ENCODE measurements around the gene KCNQ1OT1. TPM values are rescaled to one million over a fixed set of nuclear protein-coding genes. Genes with fewer than 3 reads are reported as not detected.
A peak's percentile ranks its signal among the peaks of the same experiment; 100 is the strongest.

KCNQ1OT1 gene
- polyA plus RNA-seq, 1 of the 3 experiments (the other 2 are of a cell fraction): 0.03 TPM

DNA sequence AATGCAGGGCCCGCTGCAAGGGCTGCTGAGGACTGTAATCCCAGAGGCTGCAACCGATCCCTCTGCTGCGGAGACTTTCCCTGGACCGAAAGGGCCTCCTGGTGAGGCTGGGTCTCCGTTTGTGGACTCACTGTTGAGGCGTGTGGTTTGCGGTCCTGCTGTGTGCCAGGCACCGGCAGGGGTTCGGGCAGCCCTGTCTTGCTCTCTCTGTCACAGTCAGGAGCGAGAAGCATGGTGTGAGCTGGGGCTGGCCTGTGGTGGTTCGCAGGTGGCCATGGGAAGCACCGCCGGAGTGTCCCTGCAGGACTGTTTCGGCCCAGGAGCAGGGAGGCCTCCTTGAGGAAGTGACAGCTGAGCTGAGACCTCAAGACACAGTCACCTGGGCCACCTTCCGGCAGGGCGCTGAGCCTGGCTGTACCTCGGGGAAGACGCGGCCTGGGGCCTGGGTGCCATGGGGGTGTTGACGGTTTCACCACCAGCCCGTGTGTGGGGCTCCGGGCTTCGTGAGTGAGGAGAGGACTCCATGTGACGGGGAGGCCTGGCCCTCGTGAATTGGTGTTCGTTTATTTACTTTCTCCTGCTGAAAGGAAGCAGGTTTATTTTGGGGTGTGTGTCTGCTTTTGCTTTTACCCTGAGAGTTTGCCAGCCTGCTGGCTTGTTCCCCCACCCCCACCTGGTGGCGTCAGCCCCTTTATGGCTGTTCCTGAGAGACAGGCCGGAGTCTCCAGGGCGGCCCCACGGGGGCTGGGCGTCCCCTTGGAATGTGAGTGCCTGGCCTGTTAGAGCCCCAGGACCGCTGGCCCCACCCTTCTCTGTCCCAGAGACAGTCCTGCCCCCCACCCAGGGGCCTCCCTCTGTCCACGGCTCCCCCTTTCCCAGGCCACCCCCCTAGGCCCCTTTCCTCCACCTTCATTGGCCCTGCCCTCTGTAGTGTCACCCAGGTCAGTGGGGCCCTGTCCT is 122.5 kb downstream of the KCNQ1OT1 start:
- no peaks in the 10 kb centered on the region for H3K79me2 ChIP-seq (ENCODE audit: insufficient read depth)
- H4K20me1 ChIP-seq (ENCODE audit: insufficient read depth): no peaks in the 10 kb centered on the region
- no peak overlapping the region for H3K4me2 ChIP-seq
- no peaks in the 10 kb centered on the region for H3F3A ChIP-seq (replicated peaks; ENCODE audit: insufficient read depth)
- DNase-seq: peak; percentile 25
- H3K4me1 ChIP-seq (ENCODE audit: control insufficient read depth in 1 of 2, insufficient read depth in 2 of 2, low read depth in 1 of 2, low read length in 1 of 2): peaks cover 0 to 37% of the 10 kb centered on the region in 2 experiments; a peak in 1 of 4 replicates
- no peaks in the 10 kb centered on the region for H3K27me3 ChIP-seq (ENCODE audit: insufficient read depth)
- WGBS (ENCODE audit: low lambda C conversion rate): 63% methylated on average over 15 of the region's 33 CpGs
- no peak overlapping the region for H3K9ac ChIP-seq
- H2AFZ ChIP-seq (ENCODE audit: low read depth): no peak overlapping the region
- ChIA-PET CTCF (interaction anchor here (1.1 kb wide), 1 partner anchor 314 kb away, joined by 3 read pairs; no protein-coding TSS in a partner anchor), POLR2A (no interaction called here)
- H3K36me3 ChIP-seq (replicated peaks in 1 of 2; ENCODE audit: control insufficient read depth in 1 of 2, insufficient read depth in 2 of 2, low read length in 1 of 2): no peaks in the 10 kb centered on the region
- no peak overlapping the region for H3K4me3 ChIP-seq (ENCODE audit: low read depth in 2 of 2, low read length in 1 of 2)
- H3K9me3 ChIP-seq: no peaks in the 10 kb centered on the region
- no peak overlapping the region for H3K27ac ChIP-seq (ENCODE audit: low read depth in 2 of 2, low read length in 1 of 2)
- H3K9me2 ChIP-seq: no peaks in the 10 kb centered on the region
- TF ChIP-seq FOSL2 (IDR thresholded peaks at IDR 0.05; ENCODE audit: borderline replicate concordance, low read depth) (no peak), NRF1 (IDR thresholded peaks at IDR 0.05; ENCODE audit: low read depth, low read length) (no peak), RXRA (IDR thresholded peaks at IDR 0.05; ENCODE audit: borderline replicate concordance, low read depth) (no peak), GATA2 (CRISPR knock-in tag; IDR thresholded peaks at IDR 0.05) (no peak), JUND (IDR thresholded peaks at IDR 0.05) (no peak), NFIC (IDR thresholded peaks at IDR 0.05; ENCODE audit: borderline replicate concordance) (no peak), TCF12 (IDR thresholded peaks at IDR 0.05) (no peak), SIN3A (IDR thresholded peaks at IDR 0.05; ENCODE audit: borderline replicate concordance, low read depth, low read length) (no peak), TEAD4 (IDR thresholded peaks at IDR 0.05; ENCODE audit: borderline replicate concordance, insufficient read depth) (no peak), RAD21 (IDR thresholded peaks at IDR 0.05; ENCODE audit: low read length) (no peak), GABPA (IDR thresholded peaks at IDR 0.05; ENCODE audit: low read depth) (no peak), MEF2A (IDR thresholded peaks at IDR 0.05; ENCODE audit: borderline replicate concordance, low read depth) (no peak), POLR2AphosphoS5 (IDR thresholded peaks at IDR 0.05; ENCODE audit: low read depth, low read length) (no peak), FOXM1 (IDR thresholded peaks at IDR 0.05; ENCODE audit: low read depth) (no peak)
- TF ChIP-seq, protein P1, sequence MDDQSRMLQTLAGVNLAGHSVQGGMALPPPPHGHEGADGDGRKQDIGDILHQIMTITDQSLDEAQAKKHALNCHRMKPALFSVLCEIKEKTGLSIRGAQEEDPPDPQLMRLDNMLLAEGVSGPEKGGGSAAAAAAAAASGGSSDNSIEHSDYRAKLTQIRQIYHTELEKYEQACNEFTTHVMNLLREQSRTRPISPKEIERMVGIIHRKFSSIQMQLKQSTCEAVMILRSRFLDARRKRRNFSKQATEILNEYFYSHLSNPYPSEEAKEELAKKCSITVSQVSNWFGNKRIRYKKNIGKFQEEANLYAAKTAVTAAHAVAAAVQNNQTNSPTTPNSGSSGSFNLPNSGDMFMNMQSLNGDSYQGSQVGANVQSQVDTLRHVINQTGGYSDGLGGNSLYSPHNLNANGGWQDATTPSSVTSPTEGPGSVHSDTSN (IDR thresholded peaks at IDR 0.05): no peak
- TF ChIP-seq, protein P2, sequence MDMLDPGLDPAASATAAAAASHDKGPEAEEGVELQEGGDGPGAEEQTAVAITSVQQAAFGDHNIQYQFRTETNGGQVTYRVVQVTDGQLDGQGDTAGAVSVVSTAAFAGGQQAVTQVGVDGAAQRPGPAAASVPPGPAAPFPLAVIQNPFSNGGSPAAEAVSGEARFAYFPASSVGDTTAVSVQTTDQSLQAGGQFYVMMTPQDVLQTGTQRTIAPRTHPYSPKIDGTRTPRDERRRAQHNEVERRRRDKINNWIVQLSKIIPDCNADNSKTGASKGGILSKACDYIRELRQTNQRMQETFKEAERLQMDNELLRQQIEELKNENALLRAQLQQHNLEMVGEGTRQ (IDR thresholded peaks at IDR 0.05; ENCODE audit: borderline replicate concordance, low read depth, low read length): no peak

DNA sequence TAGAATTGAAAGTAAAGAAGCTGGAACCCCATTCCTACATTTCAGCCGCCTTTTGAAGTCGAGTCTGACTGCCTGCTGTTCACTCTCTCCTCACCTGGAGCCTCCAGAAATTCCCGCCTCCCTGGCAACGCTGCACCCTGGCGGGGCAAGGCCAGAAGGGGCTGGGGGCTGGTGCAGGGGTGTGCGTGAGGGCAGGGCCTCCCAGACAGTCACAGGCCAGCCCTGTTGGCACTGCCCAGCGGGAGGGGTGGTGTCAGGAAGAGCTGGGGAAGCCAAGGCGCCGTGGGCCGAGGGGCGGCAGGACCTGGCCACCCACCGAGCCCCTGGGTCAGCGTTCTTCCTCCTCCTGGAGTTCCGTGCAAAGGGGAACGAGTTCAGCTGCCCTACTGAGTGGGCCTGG is 123.2 kb downstream of the KCNQ1OT1 start:
- no peak for DNase-seq

More for the DNA sequence above, 123.2 kb downstream of the KCNQ1OT1 start:
- Histone ChIP-seq H3K9me2 (no peaks in the 10 kb centered on the region), H4K20me1 (ENCODE audit: insufficient read depth) (no peaks in the 10 kb centered on the region), H3K27ac (ENCODE audit: low read depth in 2 of 2, low read length in 1 of 2) (no peak overlapping the region), H3K4me3 (ENCODE audit: low read depth in 2 of 2, low read length in 1 of 2) (no peak overlapping the region), H3K79me2 (ENCODE audit: insufficient read depth) (no peaks in the 10 kb centered on the region), H3K9ac (no peak overlapping the region), H2AFZ (ENCODE audit: low read depth) (no peak overlapping the region), H3F3A (replicated peaks; ENCODE audit: insufficient read depth) (no peaks in the 10 kb centered on the region), H3K4me1 (ENCODE audit: control insufficient read depth in 1 of 2, insufficient read depth in 2 of 2, low read depth in 1 of 2, low read length in 1 of 2) (peaks cover 0 to 29% of the 10 kb centered on the region in 2 experiments; a peak in 1 of 4 replicates), H3K9me3 (no peaks in the 10 kb centered on the region), H3K36me3 (replicated peaks in 1 of 2; ENCODE audit: control insufficient read depth in 1 of 2, insufficient read depth in 2 of 2, low read length in 1 of 2) (no peaks in the 10 kb centered on the region), H3K27me3 (ENCODE audit: insufficient read depth) (no peaks in the 10 kb centered on the region), H3K4me2 (no peak overlapping the region)
- TF ChIP-seq POLR2AphosphoS5 (IDR thresholded peaks at IDR 0.05; ENCODE audit: low read depth, low read length) (no peak), SIN3A (IDR thresholded peaks at IDR 0.05; ENCODE audit: borderline replicate concordance, low read depth, low read length) (no peak), GATA2 (CRISPR knock-in tag; IDR thresholded peaks at IDR 0.05) (no peak), USF1 (IDR thresholded peaks at IDR 0.05; ENCODE audit: borderline replicate concordance, low read depth) (no peak), SMC3 (IDR thresholded peaks at IDR 0.05; ENCODE audit: low read depth, low read length) (no peak), GABPA (IDR thresholded peaks at IDR 0.05; ENCODE audit: low read depth) (no peak), TCF12 (IDR thresholded peaks at IDR 0.05) (no peak), JUND (IDR thresholded peaks at IDR 0.05) (no peak)
- WGBS (ENCODE audit: low lambda C conversion rate): 57% methylated on average over 12 of the region's 15 CpGs
- ChIA-PET POLR2A (no interaction called here), CTCF (interaction anchor here (1.1 to 4.9 kb wide), 2 partner anchors 44 to 315 kb away, joined by 3 to 24 read pairs; no protein-coding TSS in a partner anchor)

Data from SK-N-SH (cell line).